Stimulated activated CD4-positive, alpha-beta T cell treated with anti-CD3 and anti-CD28 coated beads, Interleukin-1b, Interleukin-23, amount 100 ng/mL, for 1 hour (primary cell): ENCODE measurements around the gene FAXDC2.
"Not testable (repeated sequence)": the region's sequence is repeated elsewhere in the genome, so short reads cannot be mapped to it uniquely, and the experiment has no call there.

Experiments used
- DNase-seq, 2 donors: peaks; one replicate each; pipeline ENCODE4 v3.0.0-alpha.2; 2020; ENCODE audit warnings: low read depth in 2 of 2

Gene FAXDC2

GRCh38 chr5:154830596-154830995 lies 19.8 kb downstream of the FAXDC2 start:
- no peak for DNase-seq

GRCh38 chr5:154830219-154830595 lies 20.2 kb downstream of the FAXDC2 start:
- DNase-seq: no peak

DNA sequence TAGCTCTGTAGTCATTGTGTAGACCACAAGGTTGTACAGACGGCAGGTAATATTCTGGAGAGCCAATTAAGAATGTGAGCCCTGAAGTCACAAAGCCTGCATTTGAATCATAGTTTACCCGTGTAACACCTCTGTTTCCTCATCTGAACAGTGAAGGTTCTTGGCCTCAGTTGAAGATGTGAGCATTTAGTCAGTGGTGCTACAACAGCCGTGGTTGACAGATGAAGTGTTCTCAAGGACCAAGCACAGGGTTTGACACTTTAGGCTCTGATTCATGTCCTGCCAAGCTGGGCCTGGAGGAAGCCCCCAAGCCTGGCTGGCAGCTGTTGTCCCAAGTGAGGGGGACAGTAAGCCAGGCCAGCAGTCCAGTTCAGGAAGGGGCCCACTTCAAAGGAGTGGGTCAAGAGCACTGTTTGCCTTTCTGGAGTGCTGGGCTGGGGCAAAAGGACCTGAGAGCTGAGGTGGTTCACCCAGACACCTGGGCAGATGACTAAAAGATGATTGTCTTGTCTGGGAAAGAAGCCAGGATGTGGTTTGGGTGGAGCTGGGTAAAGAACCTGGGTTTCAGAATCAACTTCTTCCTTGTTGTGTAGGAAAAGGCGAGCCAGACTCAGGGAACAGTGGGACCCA lies 20.7 kb downstream of the FAXDC2 start:
- no peak for DNase-seq

GRCh38 chr5:154829181-154829588 lies 21.2 kb downstream of the FAXDC2 start:
- DNase-seq: no peak

DNA sequence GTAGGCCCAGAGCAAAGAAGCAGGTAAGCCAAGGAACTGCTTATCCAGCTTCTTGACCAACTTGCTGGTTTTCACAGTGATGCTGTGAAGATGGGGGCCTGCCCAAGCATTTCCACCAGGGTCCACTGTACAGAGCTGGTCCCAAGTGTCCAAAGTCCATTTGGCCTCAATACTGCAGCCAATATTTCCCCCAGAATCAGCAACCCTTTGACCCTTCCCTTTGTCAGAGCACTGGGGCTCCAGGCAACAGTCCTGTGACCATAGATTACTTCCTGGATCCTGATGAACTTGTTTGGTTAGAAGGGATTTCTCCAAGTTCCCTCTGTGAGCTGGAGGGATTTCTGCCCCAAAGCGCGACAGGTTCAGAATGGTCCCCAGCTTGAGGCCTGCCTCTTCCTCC lies 26.3 kb downstream of the FAXDC2 start:
- DNase-seq: no peak

DNA sequence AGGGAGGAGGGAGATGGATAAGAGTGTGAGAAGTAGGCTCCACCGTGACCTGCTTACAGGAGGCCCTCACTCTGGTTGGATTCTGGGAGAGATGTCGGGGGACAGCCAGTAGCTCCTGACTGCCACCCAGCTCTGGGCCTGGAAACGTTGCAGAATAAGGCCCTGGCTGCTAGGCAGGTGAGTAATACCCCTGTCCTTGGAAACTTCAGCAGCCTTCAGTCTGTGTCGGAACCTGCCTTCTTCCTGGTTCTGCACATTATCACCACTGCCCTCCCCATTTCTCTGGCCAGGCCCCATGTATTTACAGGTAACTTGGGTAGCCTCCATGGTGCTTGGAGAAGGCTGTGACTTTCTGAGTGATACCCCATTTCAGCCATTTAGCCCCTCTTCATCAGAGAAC lies 26.8 kb downstream of the FAXDC2 start:
- DNase-seq: no peak

DNA sequence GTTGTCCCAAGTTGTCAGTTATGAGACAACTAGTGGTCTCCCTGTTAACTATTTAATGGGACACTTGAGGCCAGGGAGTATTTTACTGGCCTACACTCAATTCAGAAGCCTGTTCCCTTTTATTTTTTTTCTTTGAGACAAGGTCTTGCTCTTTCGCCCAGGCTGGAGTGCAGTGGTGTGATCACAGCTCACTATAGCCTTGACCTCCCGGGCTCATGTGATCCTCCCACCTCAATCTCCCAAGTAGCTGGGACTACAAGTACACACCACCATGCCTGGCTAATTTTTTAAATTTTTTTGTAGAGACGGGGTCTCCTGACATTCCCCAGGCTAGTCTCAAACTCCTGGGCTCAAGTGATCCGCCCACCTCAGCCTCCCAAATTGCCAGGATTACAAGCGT lies 27.5 kb downstream of the FAXDC2 start:
- DNase-seq: not testable (repeated sequence)

DNA sequence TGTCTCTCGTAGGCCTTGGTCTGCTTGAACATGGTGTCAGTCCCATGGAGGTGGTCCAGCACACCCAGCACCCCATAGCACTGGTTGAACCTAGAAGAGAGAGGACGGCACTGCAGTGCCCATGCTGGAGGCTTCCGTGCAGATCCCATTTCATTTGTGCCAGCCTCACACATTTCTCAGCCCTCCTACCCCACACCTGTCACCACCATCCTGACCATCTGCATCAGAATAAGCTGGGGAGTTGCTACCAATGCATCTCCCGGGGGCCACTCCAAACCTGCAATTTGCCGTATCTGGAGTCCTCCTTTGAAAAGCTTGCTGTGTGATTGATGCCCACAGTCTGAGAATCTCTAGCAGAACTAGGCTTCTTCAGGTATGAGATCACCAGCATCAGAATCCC lies 30.0 kb downstream of the FAXDC2 start:
- no peak for DNase-seq

DNA sequence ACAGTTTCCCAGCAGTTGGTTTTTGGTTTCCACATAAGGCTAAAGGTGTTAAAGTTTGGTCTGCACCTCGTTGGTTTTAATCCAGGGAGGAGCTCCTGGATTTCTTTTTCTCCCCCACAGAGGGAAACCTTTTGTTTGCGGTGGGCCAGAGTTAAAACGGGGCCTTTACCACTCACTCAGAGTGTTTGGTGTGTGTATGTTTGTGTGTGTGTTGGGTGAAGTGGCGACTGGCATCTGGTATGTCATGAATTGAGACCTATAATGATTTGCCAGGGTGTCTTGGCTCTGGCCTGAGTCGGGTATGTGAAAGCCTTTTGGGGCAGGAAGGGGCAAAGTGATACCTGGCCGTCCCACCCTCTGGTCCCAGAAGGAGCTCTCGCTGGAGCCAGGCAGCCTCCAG lies 30.9 kb downstream of the FAXDC2 start:
- DNase-seq: no peak

- DNase-seq: no peak
These were observed 31.8 kb downstream of the FAXDC2 start for GRCh38 chr5:154818471-154819116.

DNA sequence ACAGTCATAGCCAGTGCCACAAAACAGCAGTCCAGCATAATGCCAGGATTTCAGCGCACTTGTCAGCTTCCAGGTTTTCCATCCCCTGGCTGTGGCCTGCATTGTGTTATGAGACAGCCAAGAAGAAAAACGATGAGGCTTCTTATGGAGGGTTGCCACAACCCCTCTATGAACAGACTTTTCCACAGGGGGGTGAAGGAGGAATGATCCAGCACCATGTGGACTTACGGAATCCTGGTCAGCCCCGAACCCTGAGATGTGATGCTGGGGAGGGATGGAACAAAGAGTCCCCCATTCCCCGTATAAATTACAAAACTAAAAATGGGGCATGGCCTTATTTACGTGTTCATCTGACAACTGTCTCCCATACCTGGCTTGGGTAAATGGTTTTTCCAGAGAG lies 32.6 kb downstream of the FAXDC2 start:
- no peak for DNase-seq

- no peak for DNase-seq
These were observed 33.4 kb downstream of the FAXDC2 start for GRCh38 chr5:154816891-154817492.

GRCh38 chr5:154815684-154816247 lies 34.6 kb downstream of the FAXDC2 start:
- DNase-seq: no peak

DNA sequence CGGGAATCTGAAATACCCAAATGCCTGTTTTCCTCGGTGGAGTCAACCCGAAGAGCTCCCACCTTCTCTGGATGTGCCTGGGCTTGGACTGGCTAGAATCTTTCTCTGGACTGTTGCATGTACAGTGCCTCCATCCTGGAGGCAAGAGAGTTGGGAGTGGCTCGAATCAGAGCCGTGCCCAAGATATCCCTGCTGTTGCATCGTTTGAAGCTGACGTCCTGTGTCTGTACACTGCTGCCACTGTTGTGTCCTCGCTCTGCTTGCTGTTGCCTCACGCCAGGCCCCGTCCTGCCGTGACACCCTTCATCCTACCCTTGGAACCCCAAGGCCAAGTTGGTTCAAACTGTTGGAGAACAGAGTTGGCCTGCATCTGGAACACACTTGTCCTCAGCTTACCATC lies 35.4 kb downstream of the FAXDC2 start:
- DNase-seq: no peak

- DNase-seq: no peak
These were observed 36.7 kb downstream of the FAXDC2 start for GRCh38 chr5:154813736-154814135.

DNA sequence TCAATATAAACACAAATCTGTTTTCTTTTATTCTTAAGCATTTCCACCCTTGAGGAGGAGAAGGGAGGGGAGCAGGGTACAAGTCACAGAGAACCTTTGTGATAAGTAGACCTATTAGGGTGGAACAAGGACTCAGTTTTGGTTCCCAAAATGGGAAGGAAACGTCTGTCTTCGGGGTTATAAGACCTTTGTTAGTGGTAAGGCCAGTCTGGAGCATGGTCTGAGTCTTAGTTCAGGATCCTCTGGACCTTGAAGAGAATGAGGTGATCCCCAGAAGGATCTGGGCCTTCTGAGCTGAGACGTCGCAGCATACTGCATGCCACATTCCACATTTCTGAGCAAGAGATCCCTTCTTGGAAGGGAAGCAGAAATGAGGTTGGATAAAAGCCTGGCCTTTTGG lies 37.2 kb downstream of the FAXDC2 start:
- no peak for DNase-seq

GRCh38 chr5:154811653-154812465 lies 38.5 kb downstream of the FAXDC2 start:
- DNase-seq: peak; percentile 26 to 34

- no peak for DNase-seq
These were observed 39.2 kb downstream of the FAXDC2 start for GRCh38 chr5:154811239-154811638.

GRCh38 chr5:154806176-154806575 lies 44.2 kb downstream of the FAXDC2 start:
- no peak for DNase-seq

DNA sequence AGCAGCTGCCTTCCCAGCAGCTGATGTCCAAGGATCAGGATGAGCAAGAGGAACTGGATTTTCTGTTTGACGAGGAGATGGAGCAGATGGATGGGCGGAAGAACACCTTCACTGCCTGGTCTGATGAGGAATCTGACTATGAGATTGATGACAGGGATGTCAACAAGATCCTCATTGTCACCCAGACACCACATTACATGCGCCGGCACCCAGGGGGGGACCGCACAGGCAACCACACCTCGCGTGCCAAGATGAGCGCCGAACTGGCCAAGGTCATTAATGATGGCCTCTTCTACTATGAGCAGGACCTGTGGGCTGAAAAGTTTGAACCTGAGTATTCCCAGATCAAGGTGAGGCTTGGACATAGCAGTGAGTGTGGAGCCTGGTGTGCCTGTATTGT lies 48.4 kb downstream of the FAXDC2 start:
- no peak for DNase-seq

GRCh38 chr5:154801083-154801482 lies 49.3 kb downstream of the FAXDC2 start:
- DNase-seq: no peak

- no peak for DNase-seq
These were observed 49.8 kb downstream of the FAXDC2 start for GRCh38 chr5:154800582-154800981.
